IMR-90 (cell line): Measurements from ENCODE around the gene GPR108. TPM values are rescaled to one million over a fixed set of nuclear protein-coding genes. Genes with fewer than 3 reads are reported as not detected.

Experiments
- ATAC-seq: fragments of 200-7000 bp; cut with Tn5 transposase; 2 replicates; pipeline ENCODE4 v1.9.1; 2020; ENCODE audit warnings: low read depth, mild to moderate bottlenecking, moderate library complexity
- BruUV-seq: library from RNA; stranded (reverse); fragments of 400-500 nt; replicated peaks from 2 replicates; lab custom pipeline; 2021; lab: Mats Ljungman, UMichigan
- CTCF ChIA-PET: fragments of 300-600 bp; formaldehyde crosslinking; extraction: SDS; loops from one replicate; lab custom pipeline; 2021; ENCODE audit warnings: antibody characterized with exemption; lab: Yijun Ruan, JAX
- POLR2A ChIA-PET: fragments of 300-600 bp; sonication (Branson Sonifier 250); formaldehyde crosslinking; loops from one replicate; lab custom pipeline; 2022; ENCODE audit warnings: antibody characterized with exemption; ENCODE audit not compliant: unreplicated experiment; lab: Charles Lee
- DNase-seq: peaks from one replicate; pipeline ENCODE4 v3.0.0; 2013
- H2AFZ ChIP-seq: replicated peaks from 2 replicates; pipeline ENCODE3; 2013; ENCODE audit warnings: low read length, mild to moderate bottlenecking; ENCODE audit not compliant: poor library complexity
- H2AK5ac ChIP-seq: 2 replicates; pipeline ENCODE4 v1.6.1; 2013; ENCODE audit warnings: low read depth, low read length, inconsistent platforms
- H2AK9ac ChIP-seq: replicated peaks from 2 replicates; pipeline ENCODE3; 2013; ENCODE audit warnings: mild to moderate bottlenecking, low read depth, low read length, moderate library complexity; ENCODE audit not compliant: poor library complexity
- H2BK120ac ChIP-seq: 2 replicates; pipeline ENCODE4 v1.6.1; 2013; ENCODE audit warnings: low read depth, low read length, inconsistent platforms
- H2BK15ac ChIP-seq: 3 replicates; pipeline ENCODE4 v1.6.1; 2013; ENCODE audit warnings: low read depth, low read length, inconsistent platforms
- H2BK20ac ChIP-seq: 2 replicates; pipeline ENCODE4 v1.6.1; 2013; ENCODE audit warnings: low read depth, mild to moderate bottlenecking, inconsistent platforms, low read length, moderate library complexity
- H2BK5ac ChIP-seq: 2 replicates; pipeline ENCODE4 v1.6.1; 2013; ENCODE audit warnings: mild to moderate bottlenecking, low read depth, low read length, inconsistent platforms; ENCODE audit not compliant: poor library complexity, severe bottlenecking
- H3K14ac ChIP-seq: replicated peaks from 2 replicates; pipeline ENCODE4 v1.6.1; 2013; ENCODE audit warnings: low read depth, low read length, inconsistent platforms
- H3K18ac ChIP-seq: 2 replicates; pipeline ENCODE4 v1.6.1; 2013; ENCODE audit warnings: low read depth, low read length, control low read depth
- H3K23ac ChIP-seq: 2 replicates; pipeline ENCODE4 v1.6.1; 2013; ENCODE audit warnings: low read depth, low read length, inconsistent platforms
- H3K27ac ChIP-seq: 2 replicates; pipeline ENCODE4 v1.5.1; 2013; ENCODE audit warnings: mild to moderate bottlenecking, control low read depth, low read length; ENCODE audit not compliant: insufficient read depth
- H3K27me3 ChIP-seq: 2 replicates; pipeline ENCODE4 v1.6.1; 2013; ENCODE audit warnings: low read length; ENCODE audit not compliant: control insufficient read depth, insufficient read depth
- H3K36me3 ChIP-seq: 2 replicates; pipeline ENCODE4 v1.6.1; 2013; ENCODE audit warnings: low read length, mixed read lengths; ENCODE audit not compliant: control insufficient read depth, insufficient read depth
- H3K4ac ChIP-seq: 2 replicates; pipeline ENCODE4 v1.6.1; 2013; ENCODE audit warnings: low read depth, low read length, inconsistent platforms
- H3K4me1 ChIP-seq: 2 replicates; pipeline ENCODE4 v1.6.1; 2013; ENCODE audit warnings: low read length, mixed read lengths; ENCODE audit not compliant: control insufficient read depth, insufficient read depth
- H3K4me2 ChIP-seq: 2 replicates; pipeline ENCODE4 v1.6.1; 2013; ENCODE audit warnings: low read depth, mild to moderate bottlenecking, control low read depth, low read length, moderate library complexity
- H3K4me3 ChIP-seq: 2 replicates; pipeline ENCODE4 v1.5.1; 2013; ENCODE audit warnings: low read depth, mild to moderate bottlenecking, control low read depth, low read length, moderate library complexity; ENCODE audit not compliant: insufficient read depth
- H3K56ac ChIP-seq: 2 replicates; pipeline ENCODE4 v1.6.1; 2013; ENCODE audit warnings: low read length, inconsistent platforms; ENCODE audit not compliant: insufficient read depth; ENCODE audit errors: extremely low read depth
- H3K79me1 ChIP-seq, 2 experiments: 2 replicates each; pipeline ENCODE4 v1.6.1; 2013; ENCODE audit warnings: low read length in 2 of 2, inconsistent platforms in 1 of 2, low read depth in 1 of 2
- H3K9ac ChIP-seq: 2 replicates; pipeline ENCODE4 v1.6.1; 2013; ENCODE audit warnings: low read depth, low read length, control low read depth
- H3K9me1 ChIP-seq: 2 replicates; pipeline ENCODE4 v1.6.1; 2013; ENCODE audit warnings: low read length, inconsistent platforms; ENCODE audit not compliant: insufficient read depth
- H3K9me3 ChIP-seq: 2 replicates; pipeline ENCODE4 v1.6.1; 2013; ENCODE audit warnings: low read length; ENCODE audit not compliant: control insufficient read depth, insufficient read depth
- H4K20me1 ChIP-seq: 2 replicates; pipeline ENCODE4 v1.6.1; 2013; ENCODE audit warnings: low read length, inconsistent platforms; ENCODE audit not compliant: insufficient read depth
- H4K5ac ChIP-seq: 2 replicates; pipeline ENCODE4 v1.6.1; 2013; ENCODE audit warnings: mild to moderate bottlenecking, low read depth, low read length, control low read depth
- H4K8ac ChIP-seq, 2 experiments: 2 replicates each; pipeline ENCODE4 v1.6.1; 2013; ENCODE audit warnings: low read depth in 2 of 2, low read length in 2 of 2, control low read depth in 1 of 2, inconsistent platforms in 1 of 2
- H4K91ac ChIP-seq: 2 replicates; pipeline ENCODE4 v1.6.1; 2013; ENCODE audit warnings: low read depth, low read length, inconsistent platforms; ENCODE audit not compliant: insufficient read depth
- NFE2L2 ChIP-seq: fragments of 150-350 bp; IDR thresholded peaks from 2 replicates; pipeline ENCODE4 v1.6.1; 2016; ENCODE audit warnings: low read depth, mild to moderate bottlenecking, low read length
- RAD21 ChIP-seq: IDR thresholded peaks from 2 replicates; pipeline ENCODE4 v1.6.1; 2012; ENCODE audit warnings: low read length, improper control_type of control experiment
- RFX5 ChIP-seq: IDR thresholded peaks from 2 replicates; pipeline ENCODE4 v1.8.0; 2012; ENCODE audit warnings: low read depth, mild to moderate bottlenecking, low read length, moderate library complexity
- WGBS, 2 experiments: methylation state at CpG; one replicate each; pipeline versions ENCODE4 v1.1.5 to v1.1.7; 2013; ENCODE audit warnings: missing lambda C conversion rate in 2 of 2; ENCODE audit not compliant: insufficient read length in 1 of 2; ENCODE audit errors: extremely low coverage in 2 of 2; 5-methylcytosine and 5-hydroxymethylcytosine counted together
- dilution Hi-C: fragments of 300-500 bp; cut with HindIII; formaldehyde crosslinking; loops from one replicate; pipeline ENCODE4 v1.14.3; 2018; ENCODE audit warnings: low sequenced_read_pairs; ENCODE audit not compliant: unreplicated experiment
- in situ Hi-C: fragments of 300-500 bp; cut with MboI; formaldehyde crosslinking; loops from 3 replicates; pipeline ENCODE4 v1.14.3; 2019; ENCODE audit warnings: low sequenced_read_pairs, inconsistent platforms, mixed read lengths
- intact Hi-C: fragments of 100-400 bp; cut with micrococcal nuclease; formaldehyde crosslinking; loops from 2 replicates; pipeline ENCODE4 v1.10.0; 2022
- polyA plus RNA-seq, 3 experiments: library from polyadenylated mRNA; depleted of rRNA; stranded (reverse); fragments of >200 nt; gene quantifications; 2 replicates each; pipeline ENCODE4 v1.2.3, GENCODE V29; 2012; ENCODE audit warnings: low replicate concordance in 1 of 3
- total RNA-seq: library from RNA; depleted of rRNA; stranded (reverse); fragments of >200 nt; gene quantifications from 2 replicates; pipeline ENCODE4 v1.2.3, GENCODE V29; 2012
- TF ChIP-seq, protein P1 (sequence below): fragments of 150-350 bp; IDR thresholded peaks from 2 replicates; pipeline ENCODE4 v1.6.1; 2017; ENCODE audit warnings: mild to moderate bottlenecking, antibody characterized with exemption, low read length, low read depth
- TF ChIP-seq, protein P2 (sequence below): fragments of 150-350 bp; IDR thresholded peaks from 2 replicates; pipeline ENCODE4 v1.6.1; 2016; ENCODE audit warnings: low read depth, mild to moderate bottlenecking, low read length, moderate library complexity, borderline replicate concordance

The GPR108 gene
- total and polyA plus RNA-seq, 2 of the 4 experiments (the other 2 are of a cell fraction) = 28.0 to 38.9 TPM

GRCh38 chr19:6754653-6755463 lies 17.5 kb upstream of the GPR108 start:
- H2BK15ac ChIP-seq = no peak overlapping the region

More at GRCh38 chr19:6754653-6755463, 17.5 kb upstream of the GPR108 start:
- no peak overlapping the region for H4K8ac ChIP-seq
- no peak overlapping the region for H3K18ac ChIP-seq
- no peaks in the 10 kb centered on the region for H3K79me1 ChIP-seq
- no peak overlapping the region for H4K91ac ChIP-seq
- no peak overlapping the region for H3K14ac ChIP-seq
- H3K56ac ChIP-seq = no peak overlapping the region
- no peaks in the 10 kb centered on the region for H3K4me1 ChIP-seq
- no peak overlapping the region for H3K27ac ChIP-seq
- in situ Hi-C loops = no loop called here
- no peak overlapping the region for H3K4me3 ChIP-seq
- H2AFZ ChIP-seq = no peak overlapping the region
- H2AK9ac ChIP-seq = no peak overlapping the region
- H2BK120ac ChIP-seq = no peak overlapping the region
- intact Hi-C loops = no loop called here
- H4K20me1 ChIP-seq = no peaks in the 10 kb centered on the region
- no peak overlapping the region for H3K4me2 ChIP-seq
- CTCF ChIA-PET = no interaction called here
- dilution Hi-C loops = no loop called here
- no peaks in the 10 kb centered on the region for H3K9me3 ChIP-seq
- no peak overlapping the region for H2AK5ac ChIP-seq
- no peak for TF ChIP-seq RFX5
- no peak for TF ChIP-seq RAD21
- TF ChIP-seq, protein P1, sequence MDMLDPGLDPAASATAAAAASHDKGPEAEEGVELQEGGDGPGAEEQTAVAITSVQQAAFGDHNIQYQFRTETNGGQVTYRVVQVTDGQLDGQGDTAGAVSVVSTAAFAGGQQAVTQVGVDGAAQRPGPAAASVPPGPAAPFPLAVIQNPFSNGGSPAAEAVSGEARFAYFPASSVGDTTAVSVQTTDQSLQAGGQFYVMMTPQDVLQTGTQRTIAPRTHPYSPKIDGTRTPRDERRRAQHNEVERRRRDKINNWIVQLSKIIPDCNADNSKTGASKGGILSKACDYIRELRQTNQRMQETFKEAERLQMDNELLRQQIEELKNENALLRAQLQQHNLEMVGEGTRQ = no peak
- TF ChIP-seq, protein P2, sequence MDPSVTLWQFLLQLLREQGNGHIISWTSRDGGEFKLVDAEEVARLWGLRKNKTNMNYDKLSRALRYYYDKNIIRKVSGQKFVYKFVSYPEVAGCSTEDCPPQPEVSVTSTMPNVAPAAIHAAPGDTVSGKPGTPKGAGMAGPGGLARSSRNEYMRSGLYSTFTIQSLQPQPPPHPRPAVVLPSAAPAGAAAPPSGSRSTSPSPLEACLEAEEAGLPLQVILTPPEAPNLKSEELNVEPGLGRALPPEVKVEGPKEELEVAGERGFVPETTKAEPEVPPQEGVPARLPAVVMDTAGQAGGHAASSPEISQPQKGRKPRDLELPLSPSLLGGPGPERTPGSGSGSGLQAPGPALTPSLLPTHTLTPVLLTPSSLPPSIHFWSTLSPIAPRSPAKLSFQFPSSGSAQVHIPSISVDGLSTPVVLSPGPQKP = no peak
- TF ChIP-seq NFE2L2 = no peak
- no peak overlapping the region for H3K23ac ChIP-seq
- POLR2A ChIA-PET = no interaction called here
- ATAC-seq (no peak), DNase-seq (no peak)
- no peak overlapping the region for H2BK5ac ChIP-seq
- no TSS peak for BruUV-seq
- H2BK20ac ChIP-seq = no peak overlapping the region
- no peaks in the 10 kb centered on the region for H3K27me3 ChIP-seq
- 98% methylated on average over 12 of the region's 23 CpGs; no CpG with 5 or more reads in 1 of the 2 experiments for WGBS, 2 experiments
- no peaks in the 10 kb centered on the region for H3K9me1 ChIP-seq
- H3K4ac ChIP-seq = no peak overlapping the region
- H3K9ac ChIP-seq = no peak overlapping the region
- peaks cover 23% of the 10 kb centered on the region for H3K36me3 ChIP-seq
- no peak overlapping the region for H4K5ac ChIP-seq
